HCT116 (cell line): ENCODE measurements around the gene FCER2. TPM values are rescaled to one million over a fixed set of nuclear protein-coding genes. Genes with fewer than 3 reads are reported as not detected.

Experiments
- ATAC-seq: fragments of 200-7000 bp; cut with Tn5 transposase; 2 replicates; pipeline ENCODE4 v1.9.1; 2020; ENCODE audit warnings: mild to moderate bottlenecking, moderate library complexity
- BruUV-seq: library from RNA; stranded (reverse); fragments of 400-500 nt; replicated peaks from 2 replicates; lab custom pipeline; 2021; lab: Mats Ljungman, UMichigan
- CTCF ChIA-PET: fragments of 300-600 bp; sonication (Branson Sonifier 250); formaldehyde crosslinking; loops from one replicate; lab custom pipeline; 2021; ENCODE audit warnings: antibody characterized with exemption; lab: Charles Lee
- POLR2A ChIA-PET: fragments of 300-600, 350-600 bp; sonication (Branson Sonifier 250); formaldehyde crosslinking; loops from one replicate; lab custom pipeline; 2021; ENCODE audit warnings: antibody characterized with exemption; lab: Charles Lee
- RAD21 ChIA-PET, 2 experiments: fragments of 300-600 bp; sonication (Branson Sonifier 250); formaldehyde crosslinking; loops; one replicate each; lab custom pipeline; 2023; ENCODE audit warnings: low total read pairs in 2 of 2; ENCODE audit not compliant: uncharacterized antibody in 2 of 2, unreplicated experiment in 2 of 2, low non-redundant PET in 1 of 2; lab: Charles Lee
- DNase-seq: peaks from one replicate; pipeline ENCODE4 v3.0.0-alpha.2; 2010; ENCODE audit warnings: low read depth, low spot score
- H2AFZ ChIP-seq: fragments of 200-600 bp; shearing (Covaris generic), sonication (generic); 2 replicates; pipeline ENCODE4 v1.6.1; 2017; ENCODE audit warnings: low read depth, mixed run types, mixed read lengths, antibody characterized with exemption, low read length; ENCODE audit not compliant: poor library complexity, severe bottlenecking
- H3K27ac ChIP-seq: 2 replicates; pipeline ENCODE4 v1.5.1; 2012; ENCODE audit warnings: low read depth, low read length
- H3K27me3 ChIP-seq: fragments of 200-600 bp; sonication (generic); 2 replicates; pipeline ENCODE4 v1.6.1; 2016; ENCODE audit warnings: mixed run types, low read length, mixed read lengths; ENCODE audit not compliant: insufficient read depth
- H3K36me3 ChIP-seq, 2 experiments: fragments of 200-500 bp in 1 of 2; fragments of 200-600 bp in 1 of 2; sonication (Bioruptor generic) in 1 of 2; sonication (generic) in 1 of 2; 2 replicates each; pipeline versions ENCODE4 v1.5.1 to v1.6.1; 2014 to 2016; ENCODE audit warnings: low read length in 2 of 2, inconsistent platforms in 1 of 2, mixed read lengths in 1 of 2, mixed run types in 1 of 2; ENCODE audit not compliant: insufficient read depth in 2 of 2, control insufficient read depth in 1 of 2
- H3K4me1 ChIP-seq, 2 experiments: fragments of 200-600 bp in 1 of 2; sonication (generic) in 1 of 2; 2 replicates each; pipeline versions ENCODE4 v1.5.1 to v1.6.1; 2012 to 2017; ENCODE audit warnings: low read length in 2 of 2, inconsistent platforms in 1 of 2, mild to moderate bottlenecking in 1 of 2, mixed read lengths in 1 of 2, mixed run types in 1 of 2, moderate library complexity in 1 of 2; ENCODE audit not compliant: insufficient read depth in 2 of 2, control insufficient read depth in 1 of 2
- H3K4me2 ChIP-seq: fragments of 200-600 bp; sonication (generic); 2 replicates; pipeline ENCODE4 v1.6.1; 2017; ENCODE audit warnings: mixed run types, low read length, mixed read lengths
- H3K4me3 ChIP-seq, 2 experiments: fragments of 200-600 bp in 1 of 2; sonication (generic) in 1 of 2; replicated peaks in 1 of 2; 2 replicates each; pipeline ENCODE4 v1.5.1; 2011 to 2016; ENCODE audit warnings: low read length in 2 of 2, control low read depth in 1 of 2, low read depth in 1 of 2, mild to moderate bottlenecking in 1 of 2, mixed read lengths in 1 of 2, mixed run types in 1 of 2
- H3K79me2 ChIP-seq: fragments of 200-600 bp; sonication (generic); 2 replicates; pipeline ENCODE4 v1.6.1; 2017; ENCODE audit warnings: mild to moderate bottlenecking, mixed run types, low read length, moderate library complexity, mixed read lengths; ENCODE audit not compliant: insufficient read depth
- H3K9ac ChIP-seq: fragments of 200-600 bp; sonication (generic); 2 replicates; pipeline ENCODE4 v1.6.1; 2016; ENCODE audit warnings: low read length, mixed read lengths
- H3K9me2 ChIP-seq: fragments of 200-600 bp; sonication (generic), shearing (Covaris generic); 2 replicates; pipeline ENCODE4 v1.6.1; 2017; ENCODE audit warnings: mixed run types, mild to moderate bottlenecking, moderate library complexity; ENCODE audit not compliant: insufficient read depth
- H3K9me3 ChIP-seq, 2 experiments: fragments of 200-500 bp in 1 of 2; fragments of 200-600 bp in 1 of 2; sonication (Bioruptor generic) in 1 of 2; sonication (generic) in 1 of 2; 2 replicates each; pipeline ENCODE4 v1.6.1; 2014 to 2017; ENCODE audit warnings: low read length in 2 of 2, mixed read lengths in 2 of 2, inconsistent platforms in 1 of 2, low read depth in 1 of 2, mild to moderate bottlenecking in 1 of 2, mixed run types in 1 of 2, moderate library complexity in 1 of 2; ENCODE audit not compliant: control insufficient read depth in 1 of 2, insufficient read depth in 1 of 2
- H4K20me1 ChIP-seq: fragments of 200-600 bp; sonication (generic), shearing (Covaris generic); 2 replicates; pipeline ENCODE4 v1.6.1; 2017; ENCODE audit warnings: mixed run types, mild to moderate bottlenecking, moderate library complexity; ENCODE audit not compliant: insufficient read depth
- CBX3 ChIP-seq: IDR thresholded peaks from 2 replicates; pipeline ENCODE4 v1.6.1; 2012; ENCODE audit warnings: low read depth
- CEBPB ChIP-seq: IDR thresholded peaks from 2 replicates; pipeline ENCODE4 v1.6.1; 2012; ENCODE audit warnings: low read depth
- EGR1 ChIP-seq: IDR thresholded peaks from 2 replicates; pipeline ENCODE4 v1.6.1; 2012; ENCODE audit warnings: low read depth
- ELF1 ChIP-seq: IDR thresholded peaks from 2 replicates; pipeline ENCODE4 v1.6.1; 2012; ENCODE audit warnings: low read depth, borderline replicate concordance
- EZH2phosphoT487 ChIP-seq: fragments of 200-600 bp; IDR thresholded peaks from 2 replicates; pipeline ENCODE4 v1.6.1; 2018; ENCODE audit warnings: antibody characterized with exemption, borderline replicate concordance
- FOSL1 ChIP-seq: IDR thresholded peaks from 2 replicates; pipeline ENCODE4 v1.6.1; 2012; ENCODE audit warnings: low read depth
- POLR2A ChIP-seq: IDR thresholded peaks from 2 replicates; pipeline ENCODE4 v1.7.0; 2011; ENCODE audit warnings: borderline replicate concordance; ENCODE audit not compliant: insufficient read depth, insufficient read length; ENCODE audit errors: extremely low read depth
- SP1 ChIP-seq: IDR thresholded peaks from 2 replicates; pipeline ENCODE4 v1.6.1; 2012; ENCODE audit warnings: low read depth
- TCF7L2 ChIP-seq: IDR thresholded peaks from 2 replicates; pipeline ENCODE4 v1.7.0; 2011; ENCODE audit warnings: borderline replicate concordance, inconsistent platforms; ENCODE audit not compliant: insufficient read depth, insufficient read length; ENCODE audit errors: extremely low read depth
- YY1 ChIP-seq: IDR thresholded peaks from 2 replicates; pipeline ENCODE4 v1.6.1; 2011; ENCODE audit warnings: low read length, low read depth, moderate library complexity, mild to moderate bottlenecking; ENCODE audit not compliant: insufficient replicate concordance; ENCODE audit errors: extremely low read depth
- ZFX ChIP-seq: fragments of 450-650 bp; IDR thresholded peaks from 2 replicates; pipeline ENCODE4 v1.6.1; 2017
- intact Hi-C: fragments of 100-400 bp; cut with micrococcal nuclease; formaldehyde crosslinking; loops from 2 replicates; pipeline ENCODE4 v1.10.0; 2022
- total RNA-seq: library from RNA; stranded (reverse); gene quantifications from one replicate; pipeline ENCODE4 v1.2.1, GENCODE V29; 2021; ENCODE audit not compliant: unreplicated experiment
- TF ChIP-seq, protein P1 (sequence below): IDR thresholded peaks from 2 replicates; pipeline ENCODE4 v1.6.1; 2012; ENCODE audit warnings: low read depth

The FCER2 gene
- total RNA-seq, 1 experiment from 2014 or later = 0.20 TPM

- no TSS peak for BruUV-seq
- Histone ChIP-seq H4K20me1 (no peaks in the 10 kb centered on the region), H2AFZ (no peak overlapping the region), H3K4me2 (no peak overlapping the region), H3K27me3 (peaks cover 10% of the 10 kb centered on the region; the same call in 1 of the 2 replicates), H3K9me2 (no peaks in the 10 kb centered on the region), H3K79me2 (no peaks in the 10 kb centered on the region), H3K9ac (no peak overlapping the region), H3K27ac (no peak overlapping the region), H3K9me3 (peaks cover 0 to 5% of the 10 kb centered on the region in 2 experiments; a peak in 1 of 4 replicates), H3K36me3 (no peaks in the 10 kb centered on the region)
- ChIA-PET POLR2A (no interaction called here), CTCF (no interaction called here)
- no peak for DNase-seq
- intact Hi-C loops = no loop called here
- no peak for ATAC-seq
- no peak for TF ChIP-seq ELF1
- no peak for TF ChIP-seq TCF7L2
- TF ChIP-seq, protein P1, sequence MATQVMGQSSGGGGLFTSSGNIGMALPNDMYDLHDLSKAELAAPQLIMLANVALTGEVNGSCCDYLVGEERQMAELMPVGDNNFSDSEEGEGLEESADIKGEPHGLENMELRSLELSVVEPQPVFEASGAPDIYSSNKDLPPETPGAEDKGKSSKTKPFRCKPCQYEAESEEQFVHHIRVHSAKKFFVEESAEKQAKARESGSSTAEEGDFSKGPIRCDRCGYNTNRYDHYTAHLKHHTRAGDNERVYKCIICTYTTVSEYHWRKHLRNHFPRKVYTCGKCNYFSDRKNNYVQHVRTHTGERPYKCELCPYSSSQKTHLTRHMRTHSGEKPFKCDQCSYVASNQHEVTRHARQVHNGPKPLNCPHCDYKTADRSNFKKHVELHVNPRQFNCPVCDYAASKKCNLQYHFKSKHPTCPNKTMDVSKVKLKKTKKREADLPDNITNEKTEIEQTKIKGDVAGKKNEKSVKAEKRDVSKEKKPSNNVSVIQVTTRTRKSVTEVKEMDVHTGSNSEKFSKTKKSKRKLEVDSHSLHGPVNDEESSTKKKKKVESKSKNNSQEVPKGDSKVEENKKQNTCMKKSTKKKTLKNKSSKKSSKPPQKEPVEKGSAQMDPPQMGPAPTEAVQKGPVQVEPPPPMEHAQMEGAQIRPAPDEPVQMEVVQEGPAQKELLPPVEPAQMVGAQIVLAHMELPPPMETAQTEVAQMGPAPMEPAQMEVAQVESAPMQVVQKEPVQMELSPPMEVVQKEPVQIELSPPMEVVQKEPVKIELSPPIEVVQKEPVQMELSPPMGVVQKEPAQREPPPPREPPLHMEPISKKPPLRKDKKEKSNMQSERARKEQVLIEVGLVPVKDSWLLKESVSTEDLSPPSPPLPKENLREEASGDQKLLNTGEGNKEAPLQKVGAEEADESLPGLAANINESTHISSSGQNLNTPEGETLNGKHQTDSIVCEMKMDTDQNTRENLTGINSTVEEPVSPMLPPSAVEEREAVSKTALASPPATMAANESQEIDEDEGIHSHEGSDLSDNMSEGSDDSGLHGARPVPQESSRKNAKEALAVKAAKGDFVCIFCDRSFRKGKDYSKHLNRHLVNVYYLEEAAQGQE = no peak
- TF ChIP-seq SP1 = no peak
- TF ChIP-seq ZFX = no peak
- TF ChIP-seq YY1 = no peak
- TF ChIP-seq FOSL1 = no peak
- no peak for TF ChIP-seq EZH2phosphoT487
- TF ChIP-seq CEBPB = no peak
- TF ChIP-seq CBX3 = no peak
- TF ChIP-seq POLR2A = no peak
- no peak for TF ChIP-seq EGR1
- TF ChIP-seq, all 23 proteins: peak for 0
- Histone ChIP-seq H3K4me3 (no peak overlapping the region), H3K4me1 (no peaks in the 10 kb centered on the region)
- RAD21 ChIA-PET = no interaction called here
Measured at GRCh38 chr19:7692417-7693088, 9.4 kb downstream of the FCER2 start.
